PC-3 (cell line): ENCODE measurements around the gene CCBE1. TPM values are rescaled to one million over a fixed set of nuclear protein-coding genes. Genes with fewer than 3 reads are reported as not detected.

ENCODE experiments used
- ATAC-seq: fragments of 200-7000 bp; cut with Tn5 transposase; 2 replicates; pipeline ENCODE4 v1.9.1; 2020; ENCODE audit warnings: mild to moderate bottlenecking, moderate library complexity
- BruUV-seq: library from RNA; stranded (reverse); fragments of 400-500 nt; replicated peaks from 2 replicates; lab custom pipeline; 2021; lab: Mats Ljungman, UMichigan
- CTCF ChIA-PET: fragments of 300-600 bp; sonication (Branson Sonifier 250); formaldehyde crosslinking; loops from one replicate; lab custom pipeline; 2022; ENCODE audit warnings: antibody characterized with exemption; lab: Charles Lee
- POLR2A ChIA-PET: fragments of 300-600 bp; sonication (Branson Sonifier 250); formaldehyde crosslinking; loops from one replicate; lab custom pipeline; 2022; ENCODE audit warnings: antibody characterized with exemption; ENCODE audit not compliant: unreplicated experiment; lab: Charles Lee
- DNase-seq: peaks from one replicate; pipeline ENCODE4 v3.0.0-alpha.2; 2015
- H2AFZ ChIP-seq: fragments of 300-600 bp; sonication (generic); 2 replicates; pipeline ENCODE4 v1.6.0; 2016; ENCODE audit warnings: antibody characterized with exemption, low read length
- H3F3A ChIP-seq: fragments of 300-600 bp; sonication (generic); one replicate; pipeline ENCODE4 v1.6.0; 2017; ENCODE audit warnings: antibody characterized with exemption, low read length, control low read depth, mild to moderate bottlenecking; ENCODE audit not compliant: unreplicated experiment
- H3K27ac ChIP-seq: fragments of 300-600 bp; sonication (generic); 2 replicates; pipeline ENCODE4 v1.5.1; 2016; ENCODE audit warnings: mild to moderate bottlenecking, low read length
- H3K27me3 ChIP-seq: fragments of 300-600 bp; sonication (generic); 2 replicates; pipeline ENCODE4 v1.6.1; 2016; ENCODE audit warnings: low read length, mixed read lengths
- H3K36me3 ChIP-seq: fragments of 300-600 bp; sonication (generic); 2 replicates; pipeline ENCODE4 v1.6.1; 2016; ENCODE audit warnings: low read depth, mixed run types, low read length, mixed read lengths
- H3K4me1 ChIP-seq: fragments of 300-600 bp; sonication (generic); 2 replicates; pipeline ENCODE4 v1.5.1; 2016; ENCODE audit warnings: low read length; ENCODE audit not compliant: insufficient read depth
- H3K4me2 ChIP-seq: fragments of 300-600 bp; sonication (generic); 2 replicates; pipeline ENCODE4 v1.6.0; 2016; ENCODE audit warnings: low read length
- H3K4me3 ChIP-seq: fragments of 300-600 bp; sonication (generic); 2 replicates; pipeline ENCODE4 v1.5.1; 2016; ENCODE audit warnings: mild to moderate bottlenecking, low read length, mixed read lengths
- H3K79me2 ChIP-seq: fragments of 300-600 bp; sonication (generic); 2 replicates; pipeline ENCODE4 v1.6.1; 2017; ENCODE audit warnings: low read length, mixed read lengths
- H3K9ac ChIP-seq: fragments of 300-600 bp; sonication (generic); 2 replicates; pipeline ENCODE4 v1.6.0; 2016; ENCODE audit warnings: mild to moderate bottlenecking, low read length
- H3K9me2 ChIP-seq: fragments of 300-600 bp; sonication (generic); replicated peaks from 2 replicates; pipeline ENCODE4 v1.6.1; 2016; ENCODE audit warnings: mixed run types, low read length, mixed read lengths
- H3K9me3 ChIP-seq: fragments of 300-600 bp; sonication (generic); 2 replicates; pipeline ENCODE4 v1.6.1; 2016; ENCODE audit warnings: low read length, mixed read lengths
- H4K20me1 ChIP-seq: fragments of 300-600 bp; sonication (generic); 2 replicates; pipeline ENCODE4 v1.6.1; 2016; ENCODE audit warnings: low read length, mixed read lengths
- CTCF ChIP-seq: fragments of 300-600 bp; sonication (generic); conservative IDR thresholded peaks from 2 replicates; pipeline ENCODE4 v1.5.1; 2017; ENCODE audit warnings: antibody characterized with exemption, low read depth, mild to moderate bottlenecking, low read length
- EZH2 ChIP-seq: fragments of 300-600 bp; sonication (generic); IDR thresholded peaks from one replicate; pipeline ENCODE4 v1.6.1; 2017; ENCODE audit warnings: antibody characterized with exemption, mild to moderate bottlenecking, low read length; ENCODE audit not compliant: unreplicated experiment
- EZH2phosphoT487 ChIP-seq: fragments of 300-600 bp; sonication (generic); IDR thresholded peaks from 2 replicates; pipeline ENCODE4 v1.6.1; 2018; ENCODE audit warnings: mild to moderate bottlenecking, antibody characterized with exemption, low read length, borderline replicate concordance
- intact Hi-C: fragments of 100-400 bp; cut with micrococcal nuclease; formaldehyde crosslinking; loops from 2 replicates; pipeline ENCODE4 v1.9.0; 2023
- total RNA-seq: library from RNA; depleted of rRNA; stranded (reverse); fragments of >200 nt; gene quantifications from 2 replicates; pipeline ENCODE4 v1.2.3, GENCODE V29; 2014

CCBE1 gene
- total RNA-seq, 1 experiment from 2014 or later: 13.9 TPM

GRCh38 chr18:59426855-59427254 is 270.4 kb downstream of the CCBE1 start:
- H3K79me2 ChIP-seq: no peaks in the 10 kb centered on the region
- H3F3A ChIP-seq: no peaks in the 10 kb centered on the region
- TF ChIP-seq EZH2phosphoT487 (no peak), CTCF (no peak), EZH2 (no peak)
- H3K9me2 ChIP-seq: no peaks in the 10 kb centered on the region
- intact Hi-C loops: no loop called here
- no peak overlapping the region for H3K4me3 ChIP-seq
- no peak overlapping the region for H3K27ac ChIP-seq
- H3K9me3 ChIP-seq: no peaks in the 10 kb centered on the region
- no peaks in the 10 kb centered on the region for H3K36me3 ChIP-seq
- ChIA-PET POLR2A (no interaction called here), CTCF (no interaction called here)
- no peak overlapping the region for H3K4me2 ChIP-seq
- H3K27me3 ChIP-seq: no peaks in the 10 kb centered on the region
- ATAC-seq (no peak), DNase-seq (no peak)
- no peak overlapping the region for H3K9ac ChIP-seq
- no peak overlapping the region for H2AFZ ChIP-seq
- BruUV-seq: no TSS peak
- no peaks in the 10 kb centered on the region for H3K4me1 ChIP-seq
- no peaks in the 10 kb centered on the region for H4K20me1 ChIP-seq

GRCh38 chr18:59423259-59423658 is 274.0 kb downstream of the CCBE1 start:
- H3K9ac ChIP-seq: no peak overlapping the region
- POLR2A ChIA-PET: no interaction called here

More at GRCh38 chr18:59423259-59423658, 274.0 kb downstream of the CCBE1 start:
- H3K27me3 ChIP-seq: no peaks in the 10 kb centered on the region
- TF ChIP-seq EZH2phosphoT487: no peak
- TF ChIP-seq EZH2: no peak
- TF ChIP-seq CTCF: no peak
- H3K36me3 ChIP-seq: no peaks in the 10 kb centered on the region
- H3K4me1 ChIP-seq: no peaks in the 10 kb centered on the region
- no peaks in the 10 kb centered on the region for H3K9me2 ChIP-seq
- DNase-seq (no peak), ATAC-seq (no peak)
- H3K4me3 ChIP-seq: no peak overlapping the region
- H3K27ac ChIP-seq: no peak overlapping the region
- no peaks in the 10 kb centered on the region for H3F3A ChIP-seq
- no peaks in the 10 kb centered on the region for H4K20me1 ChIP-seq
- intact Hi-C loops: no loop called here
- no peaks in the 10 kb centered on the region for H3K79me2 ChIP-seq
- no TSS peak for BruUV-seq
- no peak overlapping the region for H2AFZ ChIP-seq
- no peak overlapping the region for H3K4me2 ChIP-seq
- H3K9me3 ChIP-seq: no peaks in the 10 kb centered on the region
- CTCF ChIA-PET: no interaction called here
